HG02763 (cell line): Measurements from ENCODE around the gene ZCCHC24.

Experiments used
- ATAC-seq: cut with Tn5 transposase; IDR thresholded peaks from one replicate; pipeline ENCODE4 v1.9.1; 2021; ENCODE audit warnings: mild to moderate bottlenecking, moderate library complexity; ENCODE audit not compliant: unreplicated experiment

The ZCCHC24 gene

GRCh38 chr10:79400146-79401004, 45.0 kb downstream of the ZCCHC24 start:
- peak; percentile 56 for ATAC-seq

- no peak for ATAC-seq
These were observed 46.1 kb downstream of the ZCCHC24 start for GRCh38 chr10:79399223-79399831.

DNA sequence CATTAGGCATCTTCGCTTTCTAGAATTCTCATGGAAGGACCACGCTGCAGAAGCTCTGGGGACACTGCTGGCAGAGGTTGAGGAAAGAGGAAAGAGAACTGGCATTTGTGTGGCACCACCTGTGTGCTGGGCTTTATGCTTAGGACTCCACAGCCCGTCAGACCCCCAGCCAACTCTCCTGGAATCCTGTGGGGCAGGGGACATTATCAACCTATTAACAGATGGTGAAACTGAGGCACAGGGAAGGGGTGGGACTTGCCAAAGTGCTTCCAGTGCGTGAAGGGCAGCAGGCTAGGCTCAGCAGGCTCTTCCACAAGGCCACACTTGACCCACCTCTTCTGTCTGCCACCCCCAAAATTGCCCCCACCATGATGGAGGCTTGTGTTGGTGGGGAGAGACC, 46.8 kb downstream of the ZCCHC24 start:
- ATAC-seq = no peak

GRCh38 chr10:79397575-79398303, 47.7 kb downstream of the ZCCHC24 start:
- ATAC-seq = no peak

- no peak for ATAC-seq
These were observed 48.4 kb downstream of the ZCCHC24 start for GRCh38 chr10:79397051-79397450.

GRCh38 chr10:79396520-79396919, 48.9 kb downstream of the ZCCHC24 start:
- no peak for ATAC-seq

DNA sequence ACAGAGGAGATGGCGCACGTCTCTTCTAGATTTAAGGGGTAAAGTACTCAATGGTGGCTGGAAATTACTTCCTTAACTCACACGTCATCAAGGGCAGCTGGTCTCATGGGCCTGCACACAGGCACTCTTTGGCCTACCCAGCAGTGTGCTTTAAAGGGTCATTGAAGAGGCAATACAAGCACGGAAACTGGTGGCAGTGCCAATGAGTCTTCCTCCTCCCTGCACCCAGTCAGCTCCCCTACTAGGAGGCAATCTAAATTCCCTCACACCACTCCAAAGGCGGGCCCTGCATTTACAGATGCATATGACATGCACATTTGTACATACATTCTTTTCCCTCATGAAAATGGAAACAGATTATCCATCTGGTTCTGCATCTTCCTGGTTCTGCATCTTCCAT, 50.8 kb downstream of the ZCCHC24 start:
- no peak for ATAC-seq

DNA sequence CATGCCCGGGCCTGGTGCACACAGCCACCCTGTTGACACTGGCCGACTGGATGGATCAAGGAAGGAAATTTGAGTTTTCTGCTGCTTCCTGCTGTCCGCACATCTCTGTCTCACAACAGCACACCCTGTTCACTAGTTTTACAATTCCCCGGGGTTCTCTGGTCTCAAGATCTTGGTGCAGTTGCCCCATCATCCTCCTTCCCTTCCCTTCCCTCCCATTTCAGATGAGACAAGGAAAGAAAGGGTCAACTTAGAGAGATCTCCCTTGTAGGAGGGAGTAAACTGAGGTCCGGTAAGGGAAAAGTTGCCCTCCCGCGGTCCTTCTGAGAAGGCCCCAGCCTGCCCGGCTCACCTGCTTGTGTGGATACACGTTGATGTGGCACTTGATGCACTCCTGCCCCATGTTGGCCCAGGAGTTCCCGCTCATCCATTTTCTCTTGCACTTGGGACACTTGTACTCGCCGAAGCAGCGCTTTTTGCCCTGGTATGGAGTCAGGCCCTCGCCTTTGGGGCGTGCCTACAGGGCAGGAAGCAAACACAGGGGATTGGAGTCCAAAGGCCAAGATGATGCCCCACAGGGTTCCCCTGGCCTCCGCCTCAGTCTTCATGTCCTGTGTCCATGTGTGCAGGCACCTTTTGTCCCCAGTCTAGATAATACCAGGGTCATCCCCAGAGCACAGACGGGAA, 51.4 kb downstream of the ZCCHC24 start:
- no peak for ATAC-seq

DNA sequence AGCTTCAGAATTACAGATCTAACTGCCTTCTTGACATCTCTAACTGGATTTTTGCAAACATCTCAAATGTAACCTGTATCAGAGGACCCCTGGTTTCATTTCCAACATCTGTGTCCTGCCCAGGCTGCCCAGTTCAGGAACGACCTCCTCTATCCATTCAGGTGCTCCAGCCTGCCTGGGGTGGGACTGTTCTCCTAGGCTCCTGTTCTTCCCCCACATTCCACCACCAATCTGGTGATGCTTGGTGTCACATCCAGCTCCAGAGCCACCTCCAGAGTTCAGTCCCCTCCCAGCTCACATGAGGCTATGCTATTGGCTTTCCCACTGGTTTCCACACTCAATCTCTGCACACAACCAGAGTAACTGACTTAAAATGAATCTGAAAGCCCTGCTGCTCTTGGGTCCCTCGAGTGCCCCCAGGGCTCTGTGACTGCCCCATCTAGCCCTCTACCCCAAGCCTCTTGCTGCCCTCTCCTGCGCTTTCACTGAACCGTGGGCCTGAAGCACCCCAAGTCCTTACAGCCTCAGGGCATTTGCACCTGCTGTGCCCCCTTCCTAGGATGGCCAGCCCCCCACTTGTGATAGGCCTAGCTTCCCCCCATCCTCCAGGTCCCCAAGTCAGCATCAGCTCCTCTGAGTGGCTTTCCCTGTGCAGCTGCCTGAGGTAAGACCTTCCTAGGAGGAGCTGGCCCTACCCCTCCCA, 52.1 kb downstream of the ZCCHC24 start:
- ATAC-seq = no peak

DNA sequence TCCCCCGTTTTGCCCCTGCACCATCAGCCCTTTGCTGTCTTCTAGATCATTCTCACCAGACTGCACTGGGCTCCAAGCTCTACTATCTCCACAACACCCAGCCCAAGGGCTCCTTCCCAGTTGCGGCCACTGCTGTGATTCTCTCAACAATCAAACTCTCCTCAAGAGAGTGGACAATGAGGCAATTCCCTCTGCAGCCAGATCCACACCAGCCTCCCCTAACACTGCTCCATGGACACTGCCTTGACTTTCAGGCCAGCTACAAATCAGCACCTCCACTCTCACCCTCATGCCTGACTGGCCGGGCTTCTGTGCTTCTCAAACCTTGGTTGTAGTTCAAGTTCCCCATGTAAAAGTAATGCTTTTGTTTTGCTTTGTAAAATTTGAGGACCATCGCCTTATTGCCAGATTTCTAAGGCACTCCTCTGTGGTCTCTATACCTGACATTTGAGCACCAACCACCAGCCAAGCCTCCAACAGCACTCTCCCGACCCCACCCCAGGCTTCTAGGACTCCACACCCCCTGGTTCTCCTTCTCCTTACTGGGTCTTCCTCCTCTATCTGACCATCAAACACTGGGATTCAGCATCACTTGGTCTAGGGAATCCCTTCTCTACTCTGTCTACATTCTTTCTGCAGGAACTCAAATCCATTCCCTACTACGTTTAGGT, 52.8 kb downstream of the ZCCHC24 start:
- ATAC-seq = no peak

- no peak for ATAC-seq
These were observed 53.4 kb downstream of the ZCCHC24 start for GRCh38 chr10:79392020-79392398.

GRCh38 chr10:79391231-79392019, 54.0 kb downstream of the ZCCHC24 start:
- ATAC-seq = no peak

GRCh38 chr10:79390551-79391229, 54.7 kb downstream of the ZCCHC24 start:
- ATAC-seq = no peak

- no peak for ATAC-seq
These were observed 55.4 kb downstream of the ZCCHC24 start for GRCh38 chr10:79390057-79390456.

GRCh38 chr10:79387974-79388850, 57.2 kb downstream of the ZCCHC24 start:
- ATAC-seq = no peak

- no peak for ATAC-seq
These were observed 57.9 kb downstream of the ZCCHC24 start for GRCh38 chr10:79387466-79387973.

DNA sequence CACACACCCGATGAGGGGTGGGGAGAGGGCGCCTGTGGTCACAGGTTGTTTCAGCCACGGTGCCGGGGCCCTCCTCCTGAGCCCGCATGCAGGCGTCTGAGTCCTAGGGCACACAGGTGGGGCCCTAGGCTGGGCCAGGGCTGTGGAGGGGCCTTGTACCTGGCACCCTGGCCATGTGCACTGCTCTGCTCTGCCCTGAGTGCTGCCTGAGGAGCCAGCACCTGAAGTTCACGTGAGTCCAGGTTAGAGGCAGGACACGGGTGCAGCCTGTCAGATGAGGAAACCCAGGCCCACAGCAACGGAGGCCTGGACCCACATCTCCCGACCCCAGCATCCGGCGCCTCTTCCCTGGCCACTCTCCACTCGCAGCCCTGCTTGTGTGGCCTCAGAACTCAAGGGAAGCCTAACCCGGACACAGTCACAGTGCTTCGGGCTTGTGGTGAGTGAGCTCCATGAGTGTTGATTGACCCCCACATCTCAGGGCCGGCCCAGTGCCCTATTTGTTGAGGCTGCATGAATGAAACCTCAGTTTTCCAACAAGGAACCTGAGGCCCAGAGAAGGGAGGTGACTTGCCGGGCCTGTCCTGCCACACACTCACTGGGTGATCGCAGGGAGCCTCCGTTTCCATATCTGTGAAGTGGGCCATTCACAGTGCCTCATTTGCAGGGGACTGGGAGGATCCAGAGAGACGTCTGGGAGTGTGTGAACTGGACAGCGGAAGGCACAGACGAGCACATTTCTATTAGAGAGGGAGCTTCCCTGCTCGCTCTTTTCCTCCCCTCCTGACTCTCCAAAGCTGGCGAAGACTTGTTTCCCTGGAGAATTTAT, 58.6 kb downstream of the ZCCHC24 start:
- no peak for ATAC-seq
